DMS53 treated with DMSO at 0.1 percent for 48 hours (cell line): ENCODE measurements around the gene AHNAK2.

Source experiments
- DNase-seq: peaks from one replicate; lab custom pipeline; 2025; ENCODE audit not compliant: unreplicated experiment; lab: John Stamatoyannopoulos, UW

AHNAK2 gene

GRCh38 chr14:104973385-104974145 lies 4.6 kb downstream of the AHNAK2 start:
- DNase-seq: no peak

GRCh38 chr14:104973135-104973384 lies 5.1 kb downstream of the AHNAK2 start:
- no peak for DNase-seq

GRCh38 chr14:104972301-104973134 lies 5.7 kb downstream of the AHNAK2 start:
- DNase-seq: peak; percentile 76

- DNase-seq: no peak
Observed at GRCh38 chr14:104971447-104972240, 6.5 kb downstream of the AHNAK2 start.

GRCh38 chr14:104970231-104971068 lies 7.7 kb downstream of the AHNAK2 start:
- DNase-seq: no peak

- no peak for DNase-seq
Observed at GRCh38 chr14:104969741-104970230, 8.4 kb downstream of the AHNAK2 start.

- peak; percentile 16 for DNase-seq
Observed at GRCh38 chr14:104968541-104969401, 9.4 kb downstream of the AHNAK2 start.

GRCh38 chr14:104968153-104968527 lies 10.0 kb downstream of the AHNAK2 start:
- peak; percentile 15 for DNase-seq

GRCh38 chr14:104967386-104968152 lies 10.6 kb downstream of the AHNAK2 start:
- peak; percentile 37 for DNase-seq

GRCh38 chr14:104966981-104967385 lies 11.2 kb downstream of the AHNAK2 start:
- no peak for DNase-seq

- no peak for DNase-seq
Observed at GRCh38 chr14:104966261-104966865, 11.8 kb downstream of the AHNAK2 start.

GRCh38 chr14:104965561-104966231 lies 12.5 kb downstream of the AHNAK2 start:
- DNase-seq: no peak

GRCh38 chr14:104964546-104964945 lies 13.6 kb downstream of the AHNAK2 start:
- DNase-seq: no peak

GRCh38 chr14:104957146-104958113 lies 20.7 kb downstream of the AHNAK2 start:
- no peak for DNase-seq

GRCh38 chr14:104956290-104956890 lies 21.8 kb downstream of the AHNAK2 start:
- no peak for DNase-seq

GRCh38 chr14:104955396-104955770 lies 22.8 kb downstream of the AHNAK2 start:
- no peak for DNase-seq
